GM19324 (cell line): Measurements from ENCODE around the gene PPP1R15A.
"Not testable (repeated sequence)": the region's sequence is repeated elsewhere in the genome, so short reads cannot be mapped to it uniquely, and the experiment has no call there.

ENCODE experiments used
- ATAC-seq: cut with Tn5 transposase; IDR thresholded peaks from one replicate; pipeline ENCODE4 v1.9.1; 2021; ENCODE audit warnings: mild to moderate bottlenecking, moderate library complexity; ENCODE audit not compliant: unreplicated experiment, low FRiP score

Gene PPP1R15A

GRCh38 chr19:48909424-48910077 is 37.3 kb downstream of the PPP1R15A start:
- not testable (repeated sequence) for ATAC-seq

DNA sequence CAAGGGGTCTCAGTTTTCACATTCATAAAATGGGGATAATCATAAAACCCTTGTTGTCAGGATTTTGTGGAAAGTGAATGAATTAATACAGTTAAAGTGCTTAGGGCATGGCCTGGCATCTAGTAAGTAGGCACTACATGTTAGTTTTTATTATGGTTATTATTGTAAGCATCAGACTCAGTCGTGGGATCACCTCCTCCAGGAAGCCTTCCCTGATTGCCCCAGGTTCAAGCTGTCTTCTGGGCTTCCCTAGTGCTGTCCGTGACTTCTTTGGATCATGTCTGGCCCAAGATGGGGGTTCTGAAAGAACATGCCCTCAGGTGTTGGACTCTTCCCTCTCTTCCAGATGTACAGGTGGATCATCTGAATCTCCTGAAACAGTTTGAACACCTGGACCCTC is 38.6 kb downstream of the PPP1R15A start:
- no peak for ATAC-seq

DNA sequence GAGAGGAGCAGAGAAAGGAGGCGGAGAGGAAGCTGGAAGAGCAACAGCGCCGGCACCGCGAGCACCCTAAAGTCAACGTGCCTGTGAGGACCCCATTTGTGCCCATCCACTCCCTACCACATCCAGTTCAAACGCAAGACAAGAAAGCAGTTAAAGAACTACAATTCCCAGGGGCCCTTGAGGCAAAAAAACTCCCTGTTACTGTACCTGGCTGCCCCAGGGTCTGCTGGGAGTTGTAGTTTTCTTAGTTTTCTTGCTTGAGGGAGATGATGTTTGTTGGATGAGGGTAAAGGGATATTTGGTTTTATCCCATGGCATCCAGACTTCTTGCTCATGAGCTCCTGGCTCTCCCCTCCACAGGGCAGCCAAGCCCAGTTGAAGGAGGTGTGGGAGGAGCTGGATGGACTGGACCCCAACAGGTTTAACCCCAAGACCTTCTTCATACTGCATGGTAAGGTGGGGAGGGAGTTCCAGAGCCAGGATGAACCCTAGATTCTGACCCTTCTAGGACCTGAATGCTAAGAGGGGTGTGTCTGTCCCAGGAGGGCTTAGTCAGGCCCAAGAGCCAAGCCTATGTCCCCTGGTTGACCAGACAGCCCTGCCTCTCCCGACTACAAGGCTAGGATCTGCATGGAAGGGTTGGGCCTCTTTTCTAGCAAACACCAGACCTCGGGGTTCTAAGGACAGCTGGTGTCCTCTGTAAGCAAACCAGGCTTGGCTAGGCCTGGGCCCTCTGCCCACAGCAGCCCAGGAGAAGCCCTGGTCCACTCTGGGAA is 41.1 kb downstream of the PPP1R15A start:
- ATAC-seq, result no peak

DNA sequence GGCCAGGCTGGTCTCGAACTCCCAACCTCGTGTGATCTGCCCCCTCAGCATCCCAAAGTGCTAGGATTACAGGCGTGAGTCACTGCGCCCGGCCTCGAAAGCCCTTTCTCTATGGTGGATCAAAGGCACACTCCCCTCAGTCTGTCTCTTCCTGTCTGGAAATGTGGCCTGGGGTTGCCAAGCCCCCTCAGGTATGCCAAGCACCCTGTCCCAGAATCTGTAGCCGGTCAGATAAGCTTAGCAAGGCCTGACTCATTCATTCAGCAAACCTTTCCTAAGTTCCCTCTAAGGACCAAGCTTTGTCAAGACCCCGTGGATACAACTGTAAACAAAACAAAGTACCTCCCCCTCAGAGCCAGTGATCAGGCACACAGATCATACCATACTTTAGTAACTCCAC is 42.0 kb downstream of the PPP1R15A start:
- ATAC-seq, result no peak

GRCh38 chr19:48915757-48916156 is 43.5 kb downstream of the PPP1R15A start:
- no peak for ATAC-seq

GRCh38 chr19:48918071-48918470 is 45.9 kb downstream of the PPP1R15A start:
- no peak for ATAC-seq

DNA sequence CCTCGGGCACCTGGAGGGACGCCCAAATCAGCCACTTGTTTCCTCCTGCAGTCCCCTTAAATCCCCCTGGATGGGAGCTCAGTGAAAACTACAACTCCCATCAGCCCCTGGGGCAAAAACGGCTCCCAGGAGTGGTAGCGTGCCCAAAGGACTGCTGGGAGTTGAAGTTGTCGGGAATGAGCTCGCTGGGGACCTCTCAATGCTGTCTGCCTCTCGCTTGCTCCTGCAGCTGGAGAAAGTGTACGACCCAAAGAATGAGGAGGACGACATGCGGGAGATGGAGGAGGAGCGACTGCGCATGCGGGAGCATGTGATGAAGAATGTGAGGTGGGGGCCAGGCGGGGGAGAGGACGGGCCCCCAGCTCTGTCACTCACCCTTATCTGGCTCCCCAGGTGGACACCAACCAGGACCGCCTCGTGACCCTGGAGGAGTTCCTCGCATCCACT is 46.6 kb downstream of the PPP1R15A start:
- ATAC-seq, result no peak

- ATAC-seq, result not testable (repeated sequence)
These were observed 47.0 kb downstream of the PPP1R15A start for GRCh38 chr19:48919271-48919670.

GRCh38 chr19:48920949-48921348 is 48.7 kb downstream of the PPP1R15A start:
- ATAC-seq, result no peak

- ATAC-seq, result no peak
These were observed 49.7 kb downstream of the PPP1R15A start for GRCh38 chr19:48921721-48922500.

GRCh38 chr19:48922548-48923490 is 50.6 kb downstream of the PPP1R15A start:
- ATAC-seq, result no peak

DNA sequence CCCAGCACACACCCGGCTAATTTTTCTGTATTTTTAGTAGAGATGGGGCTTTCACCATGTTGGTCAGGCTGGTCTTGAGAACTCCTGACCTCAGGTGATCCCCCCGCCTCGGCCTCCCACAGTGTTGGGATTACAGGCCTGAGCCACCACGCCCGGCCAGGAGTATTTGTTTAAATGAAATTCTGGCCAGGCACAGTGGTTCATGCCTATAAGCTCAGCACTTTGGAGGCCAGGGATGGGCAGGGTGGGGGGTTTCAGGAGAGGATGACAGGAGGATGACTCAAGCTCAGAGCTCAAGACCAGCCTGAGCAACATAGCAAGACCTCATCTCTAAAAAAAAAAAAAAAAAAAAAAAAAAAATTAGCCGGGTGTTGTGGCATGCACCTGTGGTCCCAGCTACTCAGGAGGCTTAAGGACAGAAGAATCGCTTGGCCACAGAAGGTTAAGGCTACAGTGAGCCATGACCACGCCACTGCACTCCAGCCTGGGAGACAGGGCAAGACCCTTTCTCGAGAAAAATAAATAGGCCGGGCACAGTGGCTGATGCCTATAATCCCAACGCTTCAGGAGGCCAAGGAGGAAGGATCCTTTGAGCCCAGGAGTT is 53.1 kb downstream of the PPP1R15A start:
- no peak for ATAC-seq
